ENCODE data around the gene RAB5IF. TPM values are rescaled to one million over a fixed set of nuclear protein-coding genes. Genes with fewer than 3 reads are reported as not detected.
A peak's percentile ranks its signal among the peaks of the same experiment; 100 is the strongest.

The RAB5IF gene
- total and polyA plus RNA-seq, 2 of the 13 experiments (the other 11 are each of a cell fraction or from before 2014, with no cell fraction given): 261 to 305 TPM

DNA sequence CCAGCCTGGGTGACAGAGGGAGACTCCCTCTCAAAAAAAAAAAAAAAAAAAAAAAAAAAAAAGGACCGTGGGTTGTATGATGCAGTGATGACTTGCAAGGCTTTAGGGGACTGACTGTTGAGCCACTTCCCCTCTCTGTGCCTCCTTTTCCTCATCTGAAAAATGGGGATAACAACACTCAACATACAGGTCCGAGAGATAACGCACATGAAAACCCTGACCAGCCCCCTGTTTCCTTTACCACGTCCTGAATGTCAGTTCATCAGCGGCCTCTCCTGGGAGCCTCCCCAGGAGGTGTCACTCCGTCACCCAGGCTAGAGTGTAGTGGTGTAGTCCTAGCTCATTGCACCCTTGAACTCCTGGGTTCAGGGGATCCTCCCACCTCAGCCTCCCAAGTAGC lies 36.6 kb downstream of the RAB5IF start (continued):
- no peak for TF ChIP-seq STAG1 (CRISPR knock-in tag; IDR thresholded peaks at IDR 0.05)
- TF ChIP-seq GLI4 (CRISPR knock-in tag; IDR thresholded peaks at IDR 0.05; ENCODE audit: borderline replicate concordance): peak; percentile 24; the same call in 1 of the 2 replicates
- TF ChIP-seq ZNF572 (CRISPR knock-in tag; IDR thresholded peaks at IDR 0.05): 0 out of 2 replicates have a peak, but pooled peaks have one; percentile 50
- TF ChIP-seq ZNF75D (CRISPR knock-in tag; IDR thresholded peaks at IDR 0.05; ENCODE audit: borderline replicate concordance): no peak
- no peak for TF ChIP-seq HOXA3 (CRISPR knock-in tag; IDR thresholded peaks at IDR 0.05)
- TF ChIP-seq HNRNPLL (IDR thresholded peaks at IDR 0.05; ENCODE audit: low read depth, low read length, poor library complexity, severe bottlenecking): no peak
- TF ChIP-seq SP4 (CRISPR knock-in tag; IDR thresholded peaks at IDR 0.05): no peak
- TF ChIP-seq, protein P1, sequence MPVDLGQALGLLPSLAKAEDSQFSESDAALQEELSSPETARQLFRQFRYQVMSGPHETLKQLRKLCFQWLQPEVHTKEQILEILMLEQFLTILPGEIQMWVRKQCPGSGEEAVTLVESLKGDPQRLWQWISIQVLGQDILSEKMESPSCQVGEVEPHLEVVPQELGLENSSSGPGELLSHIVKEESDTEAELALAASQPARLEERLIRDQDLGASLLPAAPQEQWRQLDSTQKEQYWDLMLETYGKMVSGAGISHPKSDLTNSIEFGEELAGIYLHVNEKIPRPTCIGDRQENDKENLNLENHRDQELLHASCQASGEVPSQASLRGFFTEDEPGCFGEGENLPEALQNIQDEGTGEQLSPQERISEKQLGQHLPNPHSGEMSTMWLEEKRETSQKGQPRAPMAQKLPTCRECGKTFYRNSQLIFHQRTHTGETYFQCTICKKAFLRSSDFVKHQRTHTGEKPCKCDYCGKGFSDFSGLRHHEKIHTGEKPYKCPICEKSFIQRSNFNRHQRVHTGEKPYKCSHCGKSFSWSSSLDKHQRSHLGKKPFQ (CRISPR knock-in tag; IDR thresholded peaks at IDR 0.05; ENCODE audit: insufficient replicate concordance): peak; percentile 34
- no peak for TF ChIP-seq RARG (CRISPR knock-in tag; IDR thresholded peaks at IDR 0.05; ENCODE audit: low read depth)
- no peak for TF ChIP-seq MIXL1 (CRISPR knock-in tag; IDR thresholded peaks at IDR 0.05)
- no peak for TF ChIP-seq DNMT1 (CRISPR knock-in tag; IDR thresholded peaks at IDR 0.05)
- no peak for TF ChIP-seq MED1 (CRISPR knock-in tag; IDR thresholded peaks at IDR 0.05)
- TF ChIP-seq ZNF234 (CRISPR knock-in tag; conservative IDR thresholded peaks at IDR 0.05): 0 out of 2 replicates have a peak, but pooled peaks have one; percentile 16
- TF ChIP-seq FOSL2 (CRISPR knock-in tag; IDR thresholded peaks at IDR 0.05): no peak
- no peak for TF ChIP-seq CBX2 (IDR thresholded peaks at IDR 0.05; ENCODE audit: low read depth, low read length)
- TF ChIP-seq CBX2 (CRISPR knock-in tag; IDR thresholded peaks at IDR 0.05; ENCODE audit: low read depth): no peak
- no peak for TF ChIP-seq REL (CRISPR knock-in tag; conservative IDR thresholded peaks at IDR 0.05)
- TF ChIP-seq SIX1 (CRISPR knock-in tag; IDR thresholded peaks at IDR 0.05; ENCODE audit: borderline replicate concordance): no peak
- no peak for TF ChIP-seq CBX1 (IDR thresholded peaks at IDR 0.05; ENCODE audit: low read depth)
- TF ChIP-seq ZFX (CRISPR knock-in tag; IDR thresholded peaks at IDR 0.05; ENCODE audit: low read depth): no peak
- no peak for TF ChIP-seq ZBTB34 (CRISPR knock-in tag; IDR thresholded peaks at IDR 0.05)
- no peak for TF ChIP-seq ZNF777 (CRISPR knock-in tag; IDR thresholded peaks at IDR 0.05)
- TF ChIP-seq, protein P2, sequence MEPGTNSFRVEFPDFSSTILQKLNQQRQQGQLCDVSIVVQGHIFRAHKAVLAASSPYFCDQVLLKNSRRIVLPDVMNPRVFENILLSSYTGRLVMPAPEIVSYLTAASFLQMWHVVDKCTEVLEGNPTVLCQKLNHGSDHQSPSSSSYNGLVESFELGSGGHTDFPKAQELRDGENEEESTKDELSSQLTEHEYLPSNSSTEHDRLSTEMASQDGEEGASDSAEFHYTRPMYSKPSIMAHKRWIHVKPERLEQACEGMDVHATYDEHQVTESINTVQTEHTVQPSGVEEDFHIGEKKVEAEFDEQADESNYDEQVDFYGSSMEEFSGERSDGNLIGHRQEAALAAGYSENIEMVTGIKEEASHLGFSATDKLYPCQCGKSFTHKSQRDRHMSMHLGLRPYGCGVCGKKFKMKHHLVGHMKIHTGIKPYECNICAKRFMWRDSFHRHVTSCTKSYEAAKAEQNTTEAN (CRISPR knock-in tag; conservative IDR thresholded peaks at IDR 0.05): no peak
- no peak for TF ChIP-seq YEATS4 (CRISPR knock-in tag; IDR thresholded peaks at IDR 0.05; ENCODE audit: borderline replicate concordance)
- no peak for TF ChIP-seq ZBTB1 (CRISPR knock-in tag; IDR thresholded peaks at IDR 0.05; ENCODE audit: borderline replicate concordance)
- TF ChIP-seq CENPX (CRISPR knock-in tag; IDR thresholded peaks at IDR 0.05): no peak
- no peak for TF ChIP-seq SPEN (CRISPR knock-in tag; IDR thresholded peaks at IDR 0.05; ENCODE audit: low read depth)
- TF ChIP-seq, protein P3, sequence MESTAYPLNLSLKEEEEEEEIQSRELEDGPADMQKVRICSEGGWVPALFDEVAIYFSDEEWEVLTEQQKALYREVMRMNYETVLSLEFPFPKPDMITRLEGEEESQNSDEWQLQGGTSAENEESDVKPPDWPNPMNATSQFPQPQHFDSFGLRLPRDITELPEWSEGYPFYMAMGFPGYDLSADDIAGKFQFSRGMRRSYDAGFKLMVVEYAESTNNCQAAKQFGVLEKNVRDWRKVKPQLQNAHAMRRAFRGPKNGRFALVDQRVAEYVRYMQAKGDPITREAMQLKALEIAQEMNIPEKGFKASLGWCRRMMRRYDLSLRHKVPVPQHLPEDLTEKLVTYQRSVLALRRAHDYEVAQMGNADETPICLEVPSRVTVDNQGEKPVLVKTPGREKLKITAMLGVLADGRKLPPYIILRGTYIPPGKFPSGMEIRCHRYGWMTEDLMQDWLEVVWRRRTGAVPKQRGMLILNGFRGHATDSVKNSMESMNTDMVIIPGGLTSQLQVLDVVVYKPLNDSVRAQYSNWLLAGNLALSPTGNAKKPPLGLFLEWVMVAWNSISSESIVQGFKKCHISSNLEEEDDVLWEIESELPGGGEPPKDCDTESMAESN (CRISPR knock-in tag; conservative IDR thresholded peaks at IDR 0.05): no peak

Data from HepG2 (cell line).